ENCODE data around the gene ADAM21. TPM values are rescaled to one million over a fixed set of nuclear protein-coding genes. Genes with fewer than 3 reads are reported as not detected.
"Not testable (repeated sequence)": the region's sequence is repeated elsewhere in the genome, so short reads cannot be mapped to it uniquely, and the experiment has no call there.

ADAM21 gene
- total RNA-seq = 0.17 and 0.33 TPM in 2 replicates

DNA sequence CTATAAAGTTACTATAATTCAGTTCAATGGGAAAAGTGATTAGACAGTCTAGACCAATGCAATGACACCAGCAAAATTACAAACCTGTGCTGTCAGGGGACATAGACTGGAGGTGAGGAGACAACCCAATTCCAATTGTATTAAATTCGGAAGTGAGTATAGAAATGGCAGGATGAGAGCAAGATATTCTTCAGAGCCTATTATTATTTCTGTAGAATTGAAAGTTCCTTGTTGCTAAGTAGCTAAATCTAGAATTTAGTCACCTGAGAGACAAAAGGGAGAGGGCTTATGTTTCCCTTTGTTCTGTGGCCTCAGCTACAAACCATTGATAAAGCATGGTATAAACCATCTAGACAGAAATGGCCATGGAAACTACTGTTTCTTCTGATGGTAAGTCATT lies at the start of gene ADAM21:
Gene ADAM21, plus strand, starts transcription at position 301 of the 400 bp plus-strand sequence. CDS start 5,326 bp downstream, outside the sequence.
- DNase-seq = no peak

GRCh38 chr14:70403335-70403734 lies 48.6 kb upstream of the ADAM21 start:
- DNase-seq = peak; percentile 49

DNA sequence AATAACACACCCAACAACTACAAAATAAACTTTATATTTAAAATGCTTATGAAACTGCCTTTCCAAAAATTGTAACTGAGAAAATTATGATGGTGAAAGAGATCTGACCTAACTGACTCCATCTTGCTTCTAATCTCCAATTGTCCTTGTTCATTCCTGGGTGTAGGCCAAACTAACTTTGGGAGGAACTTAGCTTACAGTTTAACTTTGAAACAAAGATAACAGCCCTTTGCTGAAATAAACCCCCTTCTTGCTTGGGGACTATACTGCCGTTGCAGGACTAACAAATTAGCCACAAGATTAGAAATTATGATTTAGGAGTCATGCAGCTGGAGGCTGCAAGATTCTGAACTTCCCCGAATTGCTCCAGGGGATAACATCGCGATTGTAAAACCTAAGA lies 45.8 kb upstream of the ADAM21 start:
- not testable (repeated sequence) for DNase-seq

- DNase-seq = no peak
These were observed 44.4 kb upstream of the ADAM21 start for GRCh38 chr14:70407621-70408020.

- DNase-seq = no peak
These were observed 36.2 kb upstream of the ADAM21 start for GRCh38 chr14:70415788-70416187.

DNA sequence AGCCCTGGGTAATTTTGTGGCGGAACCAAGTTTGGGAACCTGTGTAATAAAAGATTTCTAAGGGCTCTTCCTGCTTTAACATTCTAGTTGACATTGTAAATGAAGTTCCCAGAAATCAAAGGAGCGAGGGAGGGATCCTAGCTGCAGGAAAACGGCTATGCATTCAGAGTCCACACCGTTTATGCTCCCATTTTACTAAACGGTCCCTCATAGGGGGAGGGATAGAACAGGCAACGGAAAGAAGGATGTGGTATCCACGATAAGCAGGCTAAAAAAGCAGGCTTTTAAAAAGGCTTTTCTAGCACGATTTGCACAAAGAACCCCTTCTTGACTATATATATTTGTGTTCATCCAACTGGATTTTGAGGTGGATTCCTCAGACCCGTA lies 35.6 kb upstream of the ADAM21 start:
- peak; percentile 24 for DNase-seq

- peak; percentile 77 for DNase-seq
These were observed 35.1 kb upstream of the ADAM21 start, which contains the start of gene SYNJ2BP for GRCh38 chr14:70416725-70417349. TSS of gene SYNJ2BP (minus strand) at chr14:70417090. CDS start at chr14:70416963, 127 bp downstream.

GRCh38 chr14:70419270-70419931 lies 32.6 kb upstream of the ADAM21 start:
- not testable (repeated sequence) for DNase-seq

DNA sequence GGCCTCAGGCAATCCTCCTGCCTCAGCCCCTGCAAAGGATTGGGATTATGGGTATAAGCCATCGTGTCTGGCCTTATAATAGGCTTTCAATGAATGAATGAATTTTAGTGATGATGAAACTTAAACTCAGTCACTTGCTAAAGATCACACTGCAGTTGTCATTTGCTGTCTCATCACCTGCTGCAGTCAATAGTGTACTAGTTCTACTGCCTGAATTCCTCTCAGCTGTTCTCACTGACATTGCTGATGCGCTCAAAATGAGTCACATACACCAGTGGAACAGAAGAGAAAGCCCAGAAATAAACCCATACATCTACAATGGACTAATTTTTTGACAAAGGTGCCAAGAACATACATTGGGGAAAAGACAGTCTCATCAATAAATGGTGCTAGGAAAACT lies 29.4 kb upstream of the ADAM21 start:
- no peak for DNase-seq

DNA sequence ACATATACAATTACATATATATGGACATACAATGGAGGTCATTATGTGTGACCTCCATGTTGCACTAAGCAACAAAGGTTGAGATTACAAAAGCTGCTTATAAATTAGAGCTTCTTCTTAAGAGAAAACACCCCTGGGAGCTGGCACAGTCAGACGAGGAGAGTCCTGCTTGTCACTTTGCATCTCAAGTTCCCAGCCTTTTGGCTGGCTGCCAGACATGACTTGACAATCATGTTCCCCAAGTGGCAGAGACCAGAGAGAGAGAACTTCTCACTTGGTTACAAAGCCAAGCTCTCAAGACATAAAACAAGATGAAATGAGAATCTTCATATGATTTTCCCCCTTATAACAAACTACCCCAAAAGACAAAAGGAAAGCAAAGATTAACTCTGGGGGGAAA lies 26.6 kb upstream of the ADAM21 start:
- no peak for DNase-seq

DNA sequence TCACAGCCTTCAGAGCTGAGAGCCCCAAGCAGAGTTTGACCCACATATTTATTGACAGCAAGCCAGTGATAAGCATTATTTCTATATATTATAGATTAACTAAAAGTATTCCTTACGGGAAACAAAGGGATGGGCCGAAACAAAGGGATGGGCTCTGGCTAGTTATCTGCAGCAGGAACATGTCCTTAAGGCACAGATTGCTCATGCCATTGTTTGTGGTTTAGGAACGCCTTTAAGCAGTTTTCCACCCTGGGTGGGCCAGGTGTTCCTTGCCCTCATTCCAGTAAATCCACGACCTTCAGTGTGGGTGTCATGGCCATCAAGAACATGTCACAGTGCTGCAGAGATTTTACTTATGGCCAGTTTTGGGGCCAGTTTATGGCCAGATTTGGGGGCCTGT lies 25.4 kb upstream of the ADAM21 start:
- DNase-seq = not testable (repeated sequence)

- DNase-seq = no peak
These were observed 15.1 kb upstream of the ADAM21 start for GRCh38 chr14:70436867-70437266.

DNA sequence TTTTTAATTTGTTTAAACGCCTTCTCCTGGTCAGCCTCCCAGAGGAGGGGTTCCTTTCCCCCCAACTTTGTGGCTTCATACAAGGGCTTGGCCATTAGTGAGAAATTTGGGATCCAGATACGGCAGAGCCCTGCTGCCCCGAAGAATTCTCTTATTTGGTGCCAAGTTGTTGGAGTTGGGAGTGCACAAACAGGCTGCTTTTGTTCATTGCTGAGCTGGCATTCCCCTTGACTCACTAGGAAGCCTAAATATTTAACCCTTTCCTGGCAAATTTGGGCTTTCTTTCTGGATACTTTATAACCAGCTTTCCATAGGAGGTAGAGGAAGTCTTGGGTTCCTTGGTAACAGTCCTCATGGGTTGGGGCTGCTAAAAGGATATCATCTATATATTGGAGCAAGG lies 10.3 kb upstream of the ADAM21 start:
- no peak for DNase-seq

DNA sequence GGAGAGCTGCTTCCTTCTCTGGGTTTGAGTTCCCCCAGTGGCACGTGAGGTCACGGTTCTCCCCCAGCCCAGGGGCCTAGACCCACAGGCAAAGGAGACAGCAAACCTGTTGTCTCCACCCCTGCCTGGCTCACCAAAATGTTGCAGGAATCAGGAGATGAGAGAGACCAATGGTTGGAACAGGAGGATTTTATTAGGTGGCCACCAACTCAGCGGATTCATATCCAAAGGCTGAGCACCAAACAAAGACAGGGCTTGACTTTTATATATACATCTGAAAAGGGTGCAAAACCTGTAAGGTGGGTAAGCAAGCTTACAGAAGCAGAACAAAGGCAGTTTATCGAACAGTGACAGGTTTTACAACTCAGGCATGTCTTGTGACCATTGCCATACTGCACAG lies 9.2 kb upstream of the ADAM21 start:
- peak; percentile 5 for DNase-seq

GRCh38 chr14:70448633-70449340 lies 3.2 kb upstream of the ADAM21 start:
- DNase-seq = peak; percentile 44

DNA sequence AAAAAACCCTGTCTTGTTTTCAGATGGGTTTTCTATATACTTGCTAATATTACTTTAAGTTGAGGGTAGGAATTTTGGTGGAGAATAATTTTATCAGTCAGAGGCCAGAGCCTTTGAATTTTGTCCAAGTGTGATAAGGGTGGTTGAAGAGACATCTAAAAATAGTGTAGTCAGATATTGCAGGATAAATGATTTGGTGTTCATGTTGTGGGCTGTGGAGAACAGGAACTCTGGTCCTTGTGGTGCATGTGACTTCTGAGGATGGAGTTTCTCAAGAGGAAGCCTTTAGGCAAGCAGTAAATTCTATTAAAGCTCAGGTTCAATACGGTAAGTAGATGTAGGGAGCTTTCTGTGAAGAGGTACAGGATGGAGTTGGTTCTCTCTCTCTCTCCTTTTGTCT lies 2.8 kb downstream of the ADAM21 start:
- no peak for DNase-seq

- no peak for DNase-seq
These were observed 16.8 kb downstream of the ADAM21 start for GRCh38 chr14:70468731-70469130.

DNA sequence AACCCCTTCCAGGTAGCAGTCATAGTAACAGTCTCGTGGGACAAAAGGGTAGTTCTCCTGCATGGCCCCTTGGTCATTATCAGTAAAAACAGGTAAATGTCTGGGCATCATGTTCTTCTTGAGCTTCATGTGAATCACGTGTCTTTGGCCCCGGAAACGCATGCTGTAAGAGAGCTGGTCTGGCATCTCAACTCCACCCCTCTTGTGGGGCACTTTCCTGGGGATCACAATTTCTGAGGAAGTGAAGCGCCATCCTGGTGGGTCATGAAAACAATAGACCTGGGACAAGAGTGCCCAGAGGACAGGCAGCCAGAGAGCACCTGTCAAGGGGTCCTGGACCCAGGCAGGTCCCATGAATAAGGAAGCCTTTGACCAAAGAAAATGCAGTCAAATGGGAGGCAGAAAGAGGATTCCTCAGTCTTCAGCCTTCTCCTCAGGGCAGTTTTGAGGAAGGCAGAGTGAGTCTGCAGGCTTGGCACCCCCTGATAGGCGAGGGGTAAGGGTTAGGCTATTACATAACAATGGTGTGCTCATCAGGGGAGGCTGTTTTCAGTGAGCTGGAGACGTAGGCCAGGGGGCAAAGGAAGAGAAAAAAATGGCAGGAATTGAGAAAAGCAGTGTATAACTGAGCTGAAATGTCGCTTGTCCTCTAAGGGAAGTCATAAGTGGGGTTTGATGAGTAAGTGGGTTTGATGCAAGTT lies 19.0 kb downstream of the ADAM21 start:
- not testable (repeated sequence) for DNase-seq

DNA sequence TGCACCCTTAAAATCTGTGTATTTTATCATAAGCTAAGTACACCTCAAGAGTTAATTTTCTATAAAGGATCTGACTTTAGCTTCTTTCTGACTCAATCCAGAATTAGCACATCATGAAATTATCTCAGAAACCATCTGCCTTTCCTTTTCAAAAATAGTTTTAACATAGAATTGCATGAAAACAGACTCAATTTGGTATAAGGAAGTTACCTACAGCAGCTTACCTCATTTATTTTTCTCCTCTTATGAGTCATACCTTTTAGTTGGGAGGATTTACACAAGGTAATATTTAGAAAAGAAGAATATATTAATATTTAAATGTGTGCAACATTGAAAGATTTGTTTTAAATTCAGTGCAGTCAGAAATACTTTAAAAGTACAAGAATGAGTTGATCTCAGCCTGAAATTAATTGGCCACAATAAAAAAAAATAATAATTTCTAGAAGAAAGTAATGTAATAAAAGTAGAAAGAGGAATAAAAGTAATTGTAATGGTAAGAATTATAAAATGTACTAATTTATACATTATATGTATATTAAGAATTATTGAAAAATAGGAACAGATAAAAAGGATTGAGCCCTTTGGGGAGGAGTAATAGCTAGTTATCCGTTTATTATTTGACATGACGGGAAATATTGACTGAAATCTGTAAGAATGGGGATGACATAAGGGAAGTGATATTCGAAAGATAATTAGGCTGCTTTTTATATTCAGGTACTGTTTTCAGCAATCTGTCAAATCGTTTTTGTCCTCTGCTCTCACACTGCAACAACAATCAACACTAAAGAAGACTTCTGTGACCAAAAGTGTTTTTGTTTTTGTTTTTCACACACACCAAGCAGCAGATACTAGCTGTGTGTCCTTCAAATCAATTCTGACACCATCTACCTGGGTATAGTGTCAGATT lies 20.5 kb downstream of the ADAM21 start:
- DNase-seq = no peak

GRCh38 chr14:70473825-70474224 lies 21.9 kb downstream of the ADAM21 start:
- DNase-seq = no peak

GRCh38 chr14:70475459-70475858 lies 23.5 kb downstream of the ADAM21 start:
- DNase-seq = not testable (repeated sequence)
